ENCODE measurements around the gene ETS2. TPM values are rescaled to one million over a fixed set of nuclear protein-coding genes. Genes with fewer than 3 reads are reported as not detected.

Gene ETS2
- total and polyA plus RNA-seq, 2 donors (not counting 1 experiment from before 2014, with no cell fraction given), result 1.9 to 5.6 TPM

DNA sequence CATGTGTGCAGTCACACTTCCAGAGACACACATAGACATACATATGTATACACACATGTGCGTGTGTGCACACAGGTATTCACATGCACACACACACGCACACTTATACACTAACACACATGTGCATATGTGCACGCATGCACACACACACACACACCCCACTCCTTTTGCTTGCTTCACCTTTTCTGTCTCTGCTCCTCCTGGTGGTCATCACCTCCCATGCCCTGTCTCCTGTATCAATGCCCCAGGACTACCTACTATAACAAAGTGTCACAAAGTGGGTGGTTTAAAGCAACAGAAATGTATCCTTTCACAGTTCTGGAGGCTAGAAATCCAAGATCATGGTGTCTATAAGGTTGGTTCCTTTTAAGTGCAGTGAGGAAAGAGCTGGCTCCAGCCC lies 27.4 kb downstream of the ETS2 start:
- H3K27ac ChIP-seq (ENCODE audit: low read length in 2 of 2), result no peak overlapping the region
- no peaks in the 10 kb centered on the region for H3K9me3 ChIP-seq (ENCODE audit: control extremely low read depth in 1 of 3, control insufficient read depth in 2 of 3, insufficient read depth in 1 of 3, low read length in 2 of 3)
- POLR2A ChIA-PET, result no interaction called here
- Mint-ChIP-seq H3K27me3 (peaks cover 29% of the 10 kb centered on the region), H3K4me3 (no peak overlapping the region), H3K4me1 (peaks cover 18% of the 10 kb centered on the region), H3K27ac (no peak overlapping the region), H3K9me3 (ENCODE audit: insufficient read depth) (no peaks in the 10 kb centered on the region)
- no peak overlapping the region for H3K4me2 ChIP-seq (replicated peaks; ENCODE audit: low read depth, low read length, poor library complexity, severe bottlenecking)
- H3K9ac ChIP-seq (ENCODE audit: low read length), result no peak overlapping the region
- 100% methylated on average over 3 of the region's 3 CpGs for WGBS (ENCODE audit: insufficient coverage)
- H3K27me3 ChIP-seq (replicated peaks in 1 of 4; ENCODE audit: control extremely low read depth in 1 of 4, control insufficient read depth in 3 of 4, insufficient read depth in 4 of 4, low read length in 3 of 4), result peaks cover 0 to 8% (median 0%) of the 10 kb centered on the region in 4 experiments
- no peaks in the 10 kb centered on the region for H3K36me3 ChIP-seq (replicated peaks in 1 of 2; ENCODE audit: control extremely low read depth in 1 of 2, control insufficient read depth in 1 of 2, extremely low read depth in 1 of 2, insufficient read depth in 2 of 2, low read length in 1 of 2)
- H3K4me1 ChIP-seq (ENCODE audit: control insufficient read depth in 2 of 2, insufficient read depth in 2 of 2, low read length in 2 of 2), result peaks cover 15 to 19% of the 10 kb centered on the region in 2 donors
- H4K20me1 ChIP-seq (ENCODE audit: control insufficient read depth, insufficient read depth, low read length, poor library complexity, severe bottlenecking), result no peaks in the 10 kb centered on the region
- TF ChIP-seq, protein P1, sequence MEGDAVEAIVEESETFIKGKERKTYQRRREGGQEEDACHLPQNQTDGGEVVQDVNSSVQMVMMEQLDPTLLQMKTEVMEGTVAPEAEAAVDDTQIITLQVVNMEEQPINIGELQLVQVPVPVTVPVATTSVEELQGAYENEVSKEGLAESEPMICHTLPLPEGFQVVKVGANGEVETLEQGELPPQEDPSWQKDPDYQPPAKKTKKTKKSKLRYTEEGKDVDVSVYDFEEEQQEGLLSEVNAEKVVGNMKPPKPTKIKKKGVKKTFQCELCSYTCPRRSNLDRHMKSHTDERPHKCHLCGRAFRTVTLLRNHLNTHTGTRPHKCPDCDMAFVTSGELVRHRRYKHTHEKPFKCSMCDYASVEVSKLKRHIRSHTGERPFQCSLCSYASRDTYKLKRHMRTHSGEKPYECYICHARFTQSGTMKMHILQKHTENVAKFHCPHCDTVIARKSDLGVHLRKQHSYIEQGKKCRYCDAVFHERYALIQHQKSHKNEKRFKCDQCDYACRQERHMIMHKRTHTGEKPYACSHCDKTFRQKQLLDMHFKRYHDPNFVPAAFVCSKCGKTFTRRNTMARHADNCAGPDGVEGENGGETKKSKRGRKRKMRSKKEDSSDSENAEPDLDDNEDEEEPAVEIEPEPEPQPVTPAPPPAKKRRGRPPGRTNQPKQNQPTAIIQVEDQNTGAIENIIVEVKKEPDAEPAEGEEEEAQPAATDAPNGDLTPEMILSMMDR (IDR thresholded peaks at IDR 0.05), result no peak
- TF ChIP-seq EZH2 (IDR thresholded peaks at IDR 0.05; ENCODE audit: borderline replicate concordance, insufficient read depth, low read depth, low read length, poor library complexity, severe bottlenecking), result no peak
- no peak overlapping the region for H2AFZ ChIP-seq (ENCODE audit: insufficient read depth, low read depth, low read length, poor library complexity, severe bottlenecking)
- H3K4me3 ChIP-seq (ENCODE audit: control extremely low read depth in 1 of 5, extremely low read depth in 1 of 5, insufficient read depth in 1 of 5, low read depth in 2 of 5, low read length in 4 of 5), result no peak overlapping the region
- DNase-seq (no peak), ATAC-seq (ENCODE audit: low read depth) (no peak)
- CTCF ChIA-PET, result no interaction called here
- no peaks in the 10 kb centered on the region for H3K79me2 ChIP-seq (ENCODE audit: control insufficient read depth, insufficient read depth, low read length)
- intact Hi-C loops (cut with micrococcal nuclease), result no loop called here

DNA sequence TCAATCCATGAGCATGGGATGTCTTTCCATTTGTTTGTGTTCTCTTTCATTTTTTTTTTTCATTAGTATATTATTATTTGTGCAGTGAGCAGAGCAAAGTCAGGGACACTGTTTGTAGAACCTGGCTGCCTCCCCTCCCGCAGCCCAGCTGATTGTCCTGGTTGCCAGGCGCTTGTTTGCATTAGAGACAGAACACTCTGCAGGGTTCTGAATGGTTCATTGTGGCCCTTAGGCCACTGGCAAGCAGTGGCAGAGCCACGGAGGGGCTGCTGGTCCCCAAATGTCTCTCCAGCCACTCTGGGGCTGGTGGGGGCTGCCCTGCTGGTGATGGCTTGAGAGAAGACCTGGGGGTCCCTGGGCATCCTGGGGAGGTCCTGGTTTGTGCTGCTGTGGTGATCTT lies 29.0 kb downstream of the ETS2 start:
- Histone ChIP-seq H2AFZ (ENCODE audit: insufficient read depth, low read depth, low read length, poor library complexity, severe bottlenecking) (no peak overlapping the region), H3K36me3 (replicated peaks in 1 of 2; ENCODE audit: control extremely low read depth in 1 of 2, control insufficient read depth in 1 of 2, extremely low read depth in 1 of 2, insufficient read depth in 2 of 2, low read length in 1 of 2) (no peaks in the 10 kb centered on the region), H3K4me1 (ENCODE audit: control insufficient read depth in 2 of 2, insufficient read depth in 2 of 2, low read length in 2 of 2) (peaks cover 15 to 19% of the 10 kb centered on the region in 2 donors), H3K9me3 (ENCODE audit: control extremely low read depth in 1 of 3, control insufficient read depth in 2 of 3, insufficient read depth in 1 of 3, low read length in 2 of 3) (no peaks in the 10 kb centered on the region), H3K9ac (ENCODE audit: low read length) (no peak overlapping the region), H3K27me3 (replicated peaks in 1 of 4; ENCODE audit: control extremely low read depth in 1 of 4, control insufficient read depth in 3 of 4, insufficient read depth in 4 of 4, low read length in 3 of 4) (peaks cover 0 to 8% (median 0%) of the 10 kb centered on the region in 4 experiments), H3K4me2 (replicated peaks; ENCODE audit: low read depth, low read length, poor library complexity, severe bottlenecking) (no peak overlapping the region), H4K20me1 (ENCODE audit: control insufficient read depth, insufficient read depth, low read length, poor library complexity, severe bottlenecking) (no peaks in the 10 kb centered on the region), H3K79me2 (ENCODE audit: control insufficient read depth, insufficient read depth, low read length) (no peaks in the 10 kb centered on the region), H3K27ac (ENCODE audit: low read length in 2 of 2) (no peak overlapping the region), H3K4me3 (ENCODE audit: control extremely low read depth in 1 of 5, extremely low read depth in 1 of 5, insufficient read depth in 1 of 5, low read depth in 2 of 5, low read length in 4 of 5) (no peak overlapping the region)
- DNase-seq, result no peak
- intact Hi-C loops (cut with micrococcal nuclease), result no loop called here
- WGBS (ENCODE audit: insufficient coverage), result 92% methylated on average over 2 of the region's 3 CpGs
- H3K9me3 Mint-ChIP-seq (ENCODE audit: insufficient read depth), result no peaks in the 10 kb centered on the region
- H3K27ac Mint-ChIP-seq, result no peak overlapping the region
- H3K27me3 Mint-ChIP-seq, result peaks cover 38% of the 10 kb centered on the region
- POLR2A ChIA-PET, result no interaction called here
- no peak overlapping the region for H3K4me3 Mint-ChIP-seq
- ATAC-seq (ENCODE audit: low read depth), result no peak
- CTCF ChIA-PET, result no interaction called here
- H3K4me1 Mint-ChIP-seq, result peaks cover 18% of the 10 kb centered on the region
- TF ChIP-seq, protein P1 (IDR thresholded peaks at IDR 0.05), result no peak
- no peak for TF ChIP-seq EZH2 (IDR thresholded peaks at IDR 0.05; ENCODE audit: borderline replicate concordance, insufficient read depth, low read depth, low read length, poor library complexity, severe bottlenecking)
